Measurements from ENCODE around the gene KCTD1.

The KCTD1 gene

GRCh38 chr18:26422472-26423162 is 125.7 kb downstream of the KCTD1 start:
- no peak for DNase-seq

GRCh38 chr18:26421931-26422330 is 126.4 kb downstream of the KCTD1 start:
- DNase-seq = no peak

GRCh38 chr18:26421503-26421902 is 126.8 kb downstream of the KCTD1 start:
- DNase-seq = no peak

- DNase-seq = no peak
These were observed 128.6 kb downstream of the KCTD1 start for GRCh38 chr18:26419746-26420145.

- no peak for DNase-seq
These were observed 130.1 kb downstream of the KCTD1 start for GRCh38 chr18:26418225-26418624.

- DNase-seq = no peak
These were observed 131.2 kb downstream of the KCTD1 start for GRCh38 chr18:26417190-26417589.

GRCh38 chr18:26416652-26417150 is 131.7 kb downstream of the KCTD1 start:
- no peak for DNase-seq

- DNase-seq = no peak
These were observed 132.7 kb downstream of the KCTD1 start for GRCh38 chr18:26415631-26416030.

- DNase-seq = no peak
These were observed 133.4 kb downstream of the KCTD1 start for GRCh38 chr18:26414901-26415440.

GRCh38 chr18:26409091-26409490 is 139.3 kb downstream of the KCTD1 start:
- no peak for DNase-seq

GRCh38 chr18:26407736-26408601 is 140.4 kb downstream of the KCTD1 start:
- DNase-seq = no peak

GRCh38 chr18:26406854-26407517 is 141.4 kb downstream of the KCTD1 start:
- DNase-seq = no peak

- DNase-seq = no peak
These were observed 142.0 kb downstream of the KCTD1 start for GRCh38 chr18:26406324-26406723.

GRCh38 chr18:26405190-26405801 is 143.1 kb downstream of the KCTD1 start:
- DNase-seq = no peak

All from activated CD4-positive, alpha-beta T cell treated with anti-CD3 and anti-CD28 coated beads, Interleukin-2, amount 50 U/mL, for 16 hours (primary cell).